WTC11 (cell line): ENCODE results near the gene TDRD10. TPM values are rescaled to one million over a fixed set of nuclear protein-coding genes. Genes with fewer than 3 reads are reported as not detected.

ENCODE experiments used
- ATAC-seq: fragments of 200-7000 bp; cut with Tn5 transposase; 2 replicates; pipeline ENCODE4 v1.10.0; 2021; ENCODE audit warnings: mild to moderate bottlenecking, moderate library complexity
- CTCF ChIA-PET: fragments of 300-600 bp; sonication (Branson Sonifier 250); formaldehyde crosslinking; loops from one replicate; lab custom pipeline; 2021; ENCODE audit warnings: antibody characterized with exemption; lab: Charles Lee
- POLR2A ChIA-PET: fragments of 350-600 bp; sonication (Branson Sonifier 250); formaldehyde crosslinking; loops from one replicate; lab custom pipeline; 2021; ENCODE audit warnings: antibody characterized with exemption; lab: Charles Lee
- DNase-seq: peaks from one replicate; pipeline ENCODE4 v3.0.0; 2021; ENCODE audit warnings: low spot score
- H3K27ac Mint-ChIP-seq: 2 replicates; pipeline ENCODE4 v1.8.0; 2021; ENCODE audit warnings: mixed read lengths
- H3K27me3 Mint-ChIP-seq: 2 replicates; pipeline ENCODE4 v1.8.0; 2021; ENCODE audit warnings: low read depth, mild to moderate bottlenecking, moderate library complexity, mixed read lengths
- H3K36me3 Mint-ChIP-seq: 2 replicates; pipeline ENCODE4 v1.8.0; 2021; ENCODE audit warnings: mixed read lengths
- H3K4me1 Mint-ChIP-seq: 2 replicates; pipeline ENCODE4 v1.8.0; 2022; ENCODE audit warnings: mixed read lengths
- H3K4me3 Mint-ChIP-seq: 2 replicates; pipeline ENCODE4 v1.8.0; 2021; ENCODE audit warnings: mild to moderate bottlenecking, moderate library complexity, mixed read lengths
- H3K9me3 Mint-ChIP-seq: 2 replicates; pipeline ENCODE4 v1.8.0; 2021; ENCODE audit warnings: mixed read lengths
- CREB1 ChIP-seq: sonication (generic); formaldehyde crosslinking; IDR thresholded peaks from 2 replicates; pipeline ENCODE4 v1.8.0; 2023; ENCODE audit warnings: mild to moderate bottlenecking, missing genetic modification reagents
- CREM ChIP-seq: sonication (generic); formaldehyde crosslinking; IDR thresholded peaks from 2 replicates; pipeline ENCODE4 v1.8.1; 2022; ENCODE audit warnings: mild to moderate bottlenecking, missing genetic modification reagents, moderate library complexity
- EMX1 ChIP-seq: fragments of 250-450 bp; sonication (Bioruptor Pico); IDR thresholded peaks from 2 replicates; pipeline ENCODE4 v1.8.0; 2021; ENCODE audit warnings: mild to moderate bottlenecking
- FOXP4 ChIP-seq: sonication (generic); formaldehyde crosslinking; IDR thresholded peaks from 2 replicates; pipeline ENCODE4 v1.8.0; 2022; ENCODE audit warnings: mild to moderate bottlenecking, missing genetic modification reagents
- MXD4 ChIP-seq: fragments of 250-450 bp; sonication (Bioruptor Pico); IDR thresholded peaks from 2 replicates; pipeline ENCODE4 v1.8.0; 2021; ENCODE audit warnings: mild to moderate bottlenecking, moderate library complexity, borderline replicate concordance
- NFE2L1 ChIP-seq: sonication (generic); formaldehyde crosslinking; IDR thresholded peaks from 2 replicates; pipeline ENCODE4 v1.8.1; 2023; ENCODE audit warnings: missing genetic modification reagents
- NR2C2 ChIP-seq: sonication (generic); formaldehyde crosslinking; IDR thresholded peaks from 2 replicates; pipeline ENCODE4 v1.8.0; 2022; ENCODE audit warnings: mild to moderate bottlenecking, missing genetic modification reagents
- ZNF423 ChIP-seq: fragments of 250-450 bp; sonication (Bioruptor Pico); IDR thresholded peaks from 2 replicates; pipeline ENCODE4 v2.1.2; 2022; ENCODE audit warnings: mild to moderate bottlenecking, moderate library complexity
- total RNA-seq: library from RNA; stranded (reverse); gene quantifications from 3 replicates; pipeline ENCODE4 v1.2.3, GENCODE V29; 2021
- TF ChIP-seq, protein P1 (sequence below): sonication (generic); formaldehyde crosslinking; IDR thresholded peaks from 2 replicates; pipeline ENCODE4 v1.8.1; 2022; ENCODE audit warnings: missing genetic modification reagents, borderline replicate concordance
- TF ChIP-seq, protein P2 (sequence below): fragments of 250-450 bp; sonication (Bioruptor Pico); IDR thresholded peaks from 2 replicates; pipeline ENCODE4 v2.1.2; 2022; ENCODE audit warnings: mild to moderate bottlenecking, moderate library complexity
- TF ChIP-seq, protein P3 (sequence below): sonication (generic); formaldehyde crosslinking; conservative IDR thresholded peaks from 2 replicates; pipeline ENCODE4 v1.8.1; 2023; ENCODE audit warnings: mild to moderate bottlenecking, low read depth, missing genetic modification reagents, moderate library complexity

TDRD10 gene
- total RNA-seq, 1 experiment from 2014 or later, result 0.09 TPM

- Mint-ChIP-seq H3K9me3 (no peaks in the 10 kb centered on the region), H3K4me1 (no peaks in the 10 kb centered on the region; the same call in 1 of the 2 replicates), H3K27me3 (no peaks in the 10 kb centered on the region), H3K4me3 (no peak overlapping the region), H3K36me3 (peaks cover 34% of the 10 kb centered on the region)
- POLR2A ChIA-PET, result interaction anchor here (0.6 to 1.5 kb wide), 3 partner anchors 20 to 67 kb away, joined by 3 to 5 read pairs (median 3); partner anchors contain the start of gene CHRNB2
- CTCF ChIA-PET, result interaction anchor here (0.6 to 3.0 kb wide), 103 partner anchors 8 to 685 kb away, joined by 3 to 189 read pairs (median 4); partner anchors contain the start of genes ADAM15, CHRNB2, IL6R and KCNN3
- ATAC-seq, result no peak
- TF ChIP-seq NFE2L1 (no peak), EMX1 (CRISPR knock-in tag) (no peak)
- TF ChIP-seq, protein P1, sequence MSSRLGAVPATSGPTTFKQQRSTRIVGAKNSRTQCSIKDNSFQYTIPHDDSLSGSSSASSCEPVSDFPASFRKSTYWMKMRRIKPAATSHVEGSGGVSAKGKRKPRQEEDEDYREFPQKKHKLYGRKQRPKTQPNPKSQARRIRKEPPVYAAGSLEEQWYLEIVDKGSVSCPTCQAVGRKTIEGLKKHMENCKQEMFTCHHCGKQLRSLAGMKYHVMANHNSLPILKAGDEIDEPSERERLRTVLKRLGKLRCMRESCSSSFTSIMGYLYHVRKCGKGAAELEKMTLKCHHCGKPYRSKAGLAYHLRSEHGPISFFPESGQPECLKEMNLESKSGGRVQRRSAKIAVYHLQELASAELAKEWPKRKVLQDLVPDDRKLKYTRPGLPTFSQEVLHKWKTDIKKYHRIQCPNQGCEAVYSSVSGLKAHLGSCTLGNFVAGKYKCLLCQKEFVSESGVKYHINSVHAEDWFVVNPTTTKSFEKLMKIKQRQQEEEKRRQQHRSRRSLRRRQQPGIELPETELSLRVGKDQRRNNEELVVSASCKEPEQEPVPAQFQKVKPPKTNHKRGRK (CRISPR knock-in tag), result no peak
- TF ChIP-seq, all 79 proteins: peak for 0
- DNase-seq, result no peak
- H3K27ac Mint-ChIP-seq, result no peak overlapping the region; the same call in 1 of the 2 replicates
Measured at GRCh38 chr1:154547105-154547732, 45.2 kb downstream of the TDRD10 start.

GRCh38 chr1:154548028-154548427, 46.0 kb downstream of the TDRD10 start:
- POLR2A ChIA-PET, result no interaction called here
- no peaks in the 10 kb centered on the region for H3K27me3 Mint-ChIP-seq

More at GRCh38 chr1:154548028-154548427, 46.0 kb downstream of the TDRD10 start:
- ATAC-seq (no peak), DNase-seq (no peak)
- Mint-ChIP-seq H3K9me3 (no peaks in the 10 kb centered on the region), H3K4me1 (no peaks in the 10 kb centered on the region; the same call in 1 of the 2 replicates), H3K4me3 (no peak overlapping the region), H3K36me3 (peaks cover 42% of the 10 kb centered on the region), H3K27ac (no peak overlapping the region)
- CTCF ChIA-PET, result no interaction called here
- TF ChIP-seq ZNF423 (CRISPR knock-in tag) (no peak), NR2C2 (no peak), CREB1 (CRISPR knock-in tag) (no peak), MXD4 (CRISPR knock-in tag) (no peak), FOXP4 (CRISPR knock-in tag) (no peak), CREM (no peak)
- TF ChIP-seq, protein P2, sequence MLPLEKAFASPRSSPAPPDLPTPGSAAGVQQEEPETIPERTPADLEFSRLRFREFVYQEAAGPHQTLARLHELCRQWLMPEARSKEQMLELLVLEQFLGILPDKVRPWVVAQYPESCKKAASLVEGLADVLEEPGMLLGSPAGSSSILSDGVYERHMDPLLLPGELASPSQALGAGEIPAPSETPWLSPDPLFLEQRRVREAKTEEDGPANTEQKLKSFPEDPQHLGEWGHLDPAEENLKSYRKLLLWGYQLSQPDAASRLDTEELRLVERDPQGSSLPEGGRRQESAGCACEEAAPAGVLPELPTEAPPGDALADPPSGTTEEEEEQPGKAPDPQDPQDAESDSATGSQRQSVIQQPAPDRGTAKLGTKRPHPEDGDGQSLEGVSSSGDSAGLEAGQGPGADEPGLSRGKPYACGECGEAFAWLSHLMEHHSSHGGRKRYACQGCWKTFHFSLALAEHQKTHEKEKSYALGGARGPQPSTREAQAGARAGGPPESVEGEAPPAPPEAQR (CRISPR knock-in tag), result no peak
- TF ChIP-seq, protein P3, sequence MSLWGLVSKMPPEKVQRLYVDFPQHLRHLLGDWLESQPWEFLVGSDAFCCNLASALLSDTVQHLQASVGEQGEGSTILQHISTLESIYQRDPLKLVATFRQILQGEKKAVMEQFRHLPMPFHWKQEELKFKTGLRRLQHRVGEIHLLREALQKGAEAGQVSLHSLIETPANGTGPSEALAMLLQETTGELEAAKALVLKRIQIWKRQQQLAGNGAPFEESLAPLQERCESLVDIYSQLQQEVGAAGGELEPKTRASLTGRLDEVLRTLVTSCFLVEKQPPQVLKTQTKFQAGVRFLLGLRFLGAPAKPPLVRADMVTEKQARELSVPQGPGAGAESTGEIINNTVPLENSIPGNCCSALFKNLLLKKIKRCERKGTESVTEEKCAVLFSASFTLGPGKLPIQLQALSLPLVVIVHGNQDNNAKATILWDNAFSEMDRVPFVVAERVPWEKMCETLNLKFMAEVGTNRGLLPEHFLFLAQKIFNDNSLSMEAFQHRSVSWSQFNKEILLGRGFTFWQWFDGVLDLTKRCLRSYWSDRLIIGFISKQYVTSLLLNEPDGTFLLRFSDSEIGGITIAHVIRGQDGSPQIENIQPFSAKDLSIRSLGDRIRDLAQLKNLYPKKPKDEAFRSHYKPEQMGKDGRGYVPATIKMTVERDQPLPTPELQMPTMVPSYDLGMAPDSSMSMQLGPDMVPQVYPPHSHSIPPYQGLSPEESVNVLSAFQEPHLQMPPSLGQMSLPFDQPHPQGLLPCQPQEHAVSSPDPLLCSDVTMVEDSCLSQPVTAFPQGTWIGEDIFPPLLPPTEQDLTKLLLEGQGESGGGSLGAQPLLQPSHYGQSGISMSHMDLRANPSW (CRISPR knock-in tag), result no peak
